Hepatocyte (in vitro differentiated cells): Measurements from ENCODE around the gene NARS2. TPM values are rescaled to one million over a fixed set of nuclear protein-coding genes. Genes with fewer than 3 reads are reported as not detected.
"Not testable (repeated sequence)": the region's sequence is repeated elsewhere in the genome, so short reads cannot be mapped to it uniquely, and the experiment has no call there.

ENCODE experiments used
- DNase-seq: peaks from one replicate; pipeline ENCODE4 v3.0.0-alpha.2; 2016; ENCODE audit warnings: low spot score
- H2AFZ ChIP-seq: fragments of 200-600 bp; sonication (generic); 2 replicates; pipeline ENCODE4 v1.6.0; 2016; ENCODE audit warnings: antibody characterized with exemption, mild to moderate bottlenecking
- H3K27ac ChIP-seq: fragments of 200-600 bp; sonication (generic); 2 replicates; pipeline ENCODE4 v1.5.1; 2016; ENCODE audit warnings: mild to moderate bottlenecking
- H3K27me3 ChIP-seq: fragments of 200-600 bp; sonication (generic); 2 replicates; pipeline ENCODE4 v1.6.1; 2016
- H3K36me3 ChIP-seq: fragments of 200-600 bp; sonication (generic); replicated peaks from 2 replicates; pipeline ENCODE4 v1.5.1; 2016; ENCODE audit warnings: low read depth; ENCODE audit not compliant: insufficient read depth
- H3K4me1 ChIP-seq: fragments of 200-600 bp; sonication (generic); 2 replicates; pipeline ENCODE4 v1.5.1; 2016; ENCODE audit warnings: mild to moderate bottlenecking, moderate library complexity; ENCODE audit not compliant: insufficient read depth
- H3K4me2 ChIP-seq: fragments of 200-600 bp; sonication (generic); 2 replicates; pipeline ENCODE4 v1.6.0; 2016
- H3K4me3 ChIP-seq: fragments of 200-600 bp; sonication (generic); 2 replicates; pipeline ENCODE4 v1.5.1; 2016; ENCODE audit warnings: mild to moderate bottlenecking
- H3K79me2 ChIP-seq: fragments of 200-600 bp; sonication (generic); 2 replicates; pipeline ENCODE4 v1.6.0; 2017; ENCODE audit warnings: mild to moderate bottlenecking
- H3K9me2 ChIP-seq: fragments of 200-600 bp; sonication (generic); replicated peaks from 2 replicates; pipeline ENCODE4 v1.6.0; 2017; ENCODE audit warnings: mild to moderate bottlenecking; ENCODE audit not compliant: insufficient read depth
- H3K9me3 ChIP-seq: fragments of 200-600 bp; sonication (generic); 2 replicates; pipeline ENCODE4 v1.5.1; 2016; ENCODE audit warnings: low read depth, mild to moderate bottlenecking
- H4K20me1 ChIP-seq: fragments of 200-600 bp; sonication (generic); 2 replicates; pipeline ENCODE4 v1.6.0; 2016; ENCODE audit warnings: mild to moderate bottlenecking; ENCODE audit not compliant: insufficient read depth, poor library complexity, severe bottlenecking
- CTCF ChIP-seq: fragments of 200-600 bp; sonication (generic); IDR thresholded peaks from 2 replicates; pipeline ENCODE4 v1.5.1; 2016; ENCODE audit warnings: antibody characterized with exemption, mild to moderate bottlenecking; ENCODE audit not compliant: poor library complexity
- EZH2 ChIP-seq: fragments of 200-600 bp; sonication (generic); IDR thresholded peaks from 2 replicates; pipeline ENCODE4 v1.6.1; 2016; ENCODE audit warnings: antibody characterized with exemption, mild to moderate bottlenecking, borderline replicate concordance
- EZH2phosphoT487 ChIP-seq: fragments of 200-600 bp; sonication (generic); IDR thresholded peaks from one replicate; pipeline ENCODE4 v1.6.1; 2018; ENCODE audit warnings: antibody characterized with exemption, mild to moderate bottlenecking, low read depth, moderate library complexity; ENCODE audit not compliant: unreplicated experiment, severe bottlenecking
- WGBS: methylation state at CpG from one replicate; pipeline ENCODE4 v1.1.6; 2016; ENCODE audit warnings: low lambda C conversion rate; ENCODE audit errors: missing lambda C conversion rate; 5-methylcytosine and 5-hydroxymethylcytosine counted together
- polyA plus RNA-seq: library from polyadenylated mRNA; unstranded; fragments of >200 nt; fragmentation: Nextera tagmentation; extraction: Ambion mirVana; gene quantifications from 2 replicates; pipeline ENCODE4 v1.2.1, GENCODE V29; 2016
- total RNA-seq: library from RNA; depleted of rRNA; stranded (reverse); fragments of >200 nt; gene quantifications from 2 replicates; pipeline ENCODE4 v1.2.3, GENCODE V29; 2014

Gene NARS2
- total and polyA plus RNA-seq, 2 experiments from 2014 or later: 17.5 to 19.1 TPM

- Histone ChIP-seq H3K9me2 (no peaks in the 10 kb centered on the region), H3K9me3 (no peaks in the 10 kb centered on the region), H3K4me3 (no peak overlapping the region), H3K27ac (no peak overlapping the region), H3K27me3 (no peaks in the 10 kb centered on the region), H3K36me3 (no peaks in the 10 kb centered on the region), H3K4me1 (peaks cover 7% of the 10 kb centered on the region), H3K79me2 (peaks cover 19% of the 10 kb centered on the region), H2AFZ (no peak overlapping the region), H4K20me1 (no peaks in the 10 kb centered on the region), H3K4me2 (no peak overlapping the region)
- DNase-seq: no peak
- no peak for TF ChIP-seq EZH2
- TF ChIP-seq CTCF: no peak
- TF ChIP-seq EZH2phosphoT487: no peak
- 96% methylated on average over 6 of the region's 6 CpGs for WGBS
These were observed 4.6 kb downstream of the NARS2 start for GRCh38 chr11:78570031-78570430.

- H3K79me2 ChIP-seq: peaks cover 7% of the 10 kb centered on the region
- WGBS: 84% methylated on average over 8 of the region's 8 CpGs
- H2AFZ ChIP-seq: no peak overlapping the region
These were observed 7.5 kb downstream of the NARS2 start for GRCh38 chr11:78567209-78567608.

GRCh38 chr11:78564490-78565467 lies 9.9 kb downstream of the NARS2 start:
- WGBS: 42% methylated on average over 1 of the region's 1 CpG
- Histone ChIP-seq H2AFZ (no peak overlapping the region), H3K4me1 (peaks cover 12% of the 10 kb centered on the region), H3K9me3 (no peaks in the 10 kb centered on the region), H4K20me1 (no peaks in the 10 kb centered on the region), H3K27me3 (no peaks in the 10 kb centered on the region), H3K27ac (no peak overlapping the region), H3K4me2 (no peak overlapping the region), H3K79me2 (peaks cover 20% of the 10 kb centered on the region), H3K4me3 (no peak overlapping the region), H3K36me3 (no peaks in the 10 kb centered on the region), H3K9me2 (no peaks in the 10 kb centered on the region)
- peak; percentile 90 for TF ChIP-seq CTCF
- no peak for TF ChIP-seq EZH2phosphoT487
- DNase-seq: peak; percentile 81

More at GRCh38 chr11:78567209-78567608, 7.5 kb downstream of the NARS2 start:
- Histone ChIP-seq H3K9me2 (no peaks in the 10 kb centered on the region), H4K20me1 (no peaks in the 10 kb centered on the region), H3K36me3 (no peaks in the 10 kb centered on the region), H3K27ac (no peak overlapping the region), H3K4me1 (no peaks in the 10 kb centered on the region), H3K9me3 (no peaks in the 10 kb centered on the region), H3K27me3 (no peaks in the 10 kb centered on the region), H3K4me3 (no peak overlapping the region), H3K4me2 (no peak overlapping the region)
- DNase-seq: no peak
- TF ChIP-seq EZH2phosphoT487: no peak
- no peak for TF ChIP-seq EZH2

GRCh38 chr11:78564037-78564436 lies 10.6 kb downstream of the NARS2 start:
- peaks cover 12% of the 10 kb centered on the region for H3K4me1 ChIP-seq
- not testable (repeated sequence) for H3K4me2 ChIP-seq, H3K27me3 ChIP-seq, H4K20me1 ChIP-seq, H3K9me2 ChIP-seq, H3K36me3 ChIP-seq, DNase-seq, H3K27ac ChIP-seq, H3K4me3 ChIP-seq, H2AFZ ChIP-seq, H3K9me3 ChIP-seq
- peaks cover 22% of the 10 kb centered on the region for H3K79me2 ChIP-seq
- WGBS: 85% methylated on average over 4 of the region's 4 CpGs

- H4K20me1 ChIP-seq, H3K27me3 ChIP-seq, H3K4me2 ChIP-seq, H2AFZ ChIP-seq, H3K4me3 ChIP-seq, H3K9me2 ChIP-seq, DNase-seq, H3K9me3 ChIP-seq, H3K36me3 ChIP-seq: not testable (repeated sequence)
- WGBS: 97% methylated on average over 12 of the region's 12 CpGs
- H3K79me2 ChIP-seq: peaks cover 22% of the 10 kb centered on the region
- H3K27ac ChIP-seq: peak overlapping the region; percentile 19
- peaks cover 12% of the 10 kb centered on the region for H3K4me1 ChIP-seq
These were observed 11.6 kb downstream of the NARS2 start for GRCh38 chr11:78563090-78563489.
